H1 (cell line): Measurements from ENCODE around the gene SLC26A11. TPM values are rescaled to one million over a fixed set of nuclear protein-coding genes. Genes with fewer than 3 reads are reported as not detected.

Source experiments
- CTCF ChIA-PET: fragments of 300-600 bp; sonication (Branson Sonifier 250); formaldehyde crosslinking; loops from one replicate; lab custom pipeline; 2021; ENCODE audit not compliant: partially characterized antibody; lab: Charles Lee
- POLR2A ChIA-PET: fragments of 300-600 bp; sonication (Branson Sonifier 250); formaldehyde crosslinking; loops from one replicate; lab custom pipeline; 2021; ENCODE audit warnings: inconsistent platforms; ENCODE audit not compliant: partially characterized antibody; lab: Charles Lee
- DNase-seq, 2 experiments: peaks; one replicate each; pipeline versions ENCODE4 v3.0.0 to v3.0.0-alpha.2; 2010 to 2022; ENCODE audit warnings: low spot score in 2 of 2, low read depth in 1 of 2, mixed read lengths in 1 of 2
- FAIRE-seq: peaks from 2 replicates; lab custom pipeline; 2011; peaks lifted over from hg19 to GRCh38; lab: Jason Lieb, UNC
- H2AFZ ChIP-seq: 2 replicates; pipeline ENCODE4 v1.8.1; 2012; ENCODE audit warnings: low read length, inconsistent platforms
- H2AK5ac ChIP-seq: 2 replicates; pipeline ENCODE4 v1.6.1; 2013; ENCODE audit warnings: low read depth, low read length
- H2BK120ac ChIP-seq: replicated peaks from 2 replicates; pipeline ENCODE3; 2013; ENCODE audit warnings: low read depth, low read length, inconsistent platforms
- H2BK12ac ChIP-seq: 2 replicates; pipeline ENCODE4 v1.6.1; 2013; ENCODE audit warnings: low read depth, low read length
- H2BK15ac ChIP-seq: 2 replicates; pipeline ENCODE4 v1.6.1; 2013; ENCODE audit warnings: low read length
- H2BK20ac ChIP-seq: 2 replicates; pipeline ENCODE4 v1.6.1; 2013; ENCODE audit warnings: low read length
- H2BK5ac ChIP-seq: 2 replicates; pipeline ENCODE4 v1.6.1; 2013; ENCODE audit warnings: low read depth, low read length
- H3K14ac ChIP-seq: 2 replicates; pipeline ENCODE4 v1.6.1; 2013; ENCODE audit warnings: inconsistent platforms; ENCODE audit not compliant: insufficient read length
- H3K18ac ChIP-seq: 2 replicates; pipeline ENCODE4 v1.6.1; 2013; ENCODE audit warnings: low read length; ENCODE audit errors: extremely low read depth
- H3K23ac ChIP-seq: 2 replicates; pipeline ENCODE4 v1.6.1; 2013; ENCODE audit warnings: inconsistent platforms; ENCODE audit not compliant: insufficient read length
- H3K23me2 ChIP-seq: 2 replicates; pipeline ENCODE4 v1.6.1; 2013; ENCODE audit warnings: low read depth, low read length
- H3K27ac ChIP-seq: 2 replicates; pipeline ENCODE4 v1.6.1; 2011; ENCODE audit warnings: low read depth, low read length, inconsistent platforms
- H3K27me3 ChIP-seq, 4 experiments: replicated peaks in 1 of 4; 1 replicate in 1 of 4; 2 replicates in 3 of 4; pipeline versions ENCODE4 v1.6.1 to v1.8.1; 2011 to 2013; ENCODE audit warnings: low read length in 3 of 4, mild to moderate bottlenecking in 3 of 4, inconsistent platforms in 2 of 4, mixed read lengths in 2 of 4, moderate library complexity in 1 of 4; ENCODE audit not compliant: control insufficient read depth in 3 of 4, insufficient read depth in 3 of 4; ENCODE audit errors: extremely low read depth in 1 of 4
- H3K36me3 ChIP-seq, 4 experiments: 2 replicates each; pipeline versions ENCODE4 v1.6.1 to v1.8.1; 2011 to 2013; ENCODE audit warnings: mild to moderate bottlenecking in 4 of 4, low read length in 3 of 4, moderate library complexity in 2 of 4, control low read depth in 1 of 4, inconsistent platforms in 1 of 4; ENCODE audit not compliant: insufficient read depth in 4 of 4, control insufficient read depth in 2 of 4
- H3K4ac ChIP-seq: replicated peaks from 2 replicates; pipeline ENCODE3; 2013; ENCODE audit warnings: low read length, low read depth, mixed read lengths, inconsistent platforms; ENCODE audit not compliant: insufficient read length
- H3K4me1 ChIP-seq, 4 experiments: replicated peaks in 1 of 4; 1 replicate in 1 of 4; 2 replicates in 3 of 4; pipeline versions ENCODE4 v1.6.1 to v1.8.1; 2011 to 2013; ENCODE audit warnings: low read length in 3 of 4, inconsistent platforms in 2 of 4, mixed read lengths in 1 of 4; ENCODE audit not compliant: insufficient read depth in 4 of 4, control insufficient read depth in 3 of 4
- H3K4me2 ChIP-seq, 2 experiments: 2 replicates each; pipeline versions ENCODE4 v1.6.1 to v1.8.1; 2011 to 2013; ENCODE audit warnings: low read depth in 2 of 2, low read length in 2 of 2, control low read depth in 1 of 2, inconsistent platforms in 1 of 2, mild to moderate bottlenecking in 1 of 2; ENCODE audit not compliant: insufficient read depth in 1 of 2
- H3K4me3 ChIP-seq, 4 experiments: fragments of 200-600, 300-600 bp in 1 of 4; sonication (generic), shearing (Covaris generic), sonication (Bioruptor Twin) in 1 of 4; 2 replicates each; pipeline versions ENCODE4 v1.5.1 to v1.8.1; 2011 to 2016; ENCODE audit warnings: low read length in 4 of 4, low read depth in 3 of 4, control low read depth in 2 of 4, inconsistent platforms in 2 of 4, mild to moderate bottlenecking in 2 of 4, mixed read lengths in 1 of 4, moderate library complexity in 1 of 4; ENCODE audit not compliant: insufficient read depth in 2 of 4; ENCODE audit errors: extremely low read depth in 1 of 4
- H3K56ac ChIP-seq: replicated peaks from 2 replicates; pipeline ENCODE3; 2013; ENCODE audit warnings: low read depth, mild to moderate bottlenecking, mixed read lengths, low read length, inconsistent platforms; ENCODE audit not compliant: insufficient read length
- H3K79me1 ChIP-seq: 2 replicates; pipeline ENCODE4 v1.6.1; 2013; ENCODE audit warnings: low read depth, low read length, control low read depth
- H3K79me2 ChIP-seq, 2 experiments: 2 replicates each; pipeline versions ENCODE4 v1.6.1 to v1.8.1; 2012 to 2013; ENCODE audit warnings: low read length in 2 of 2, mild to moderate bottlenecking in 2 of 2, inconsistent platforms in 1 of 2; ENCODE audit not compliant: insufficient read depth in 2 of 2, control insufficient read depth in 1 of 2
- H3K9ac ChIP-seq, 4 experiments: replicated peaks in 1 of 4; 1 replicate in 1 of 4; 2 replicates in 3 of 4; pipeline versions ENCODE4 v1.6.1 to v1.8.1; 2011 to 2013; ENCODE audit warnings: low read depth in 3 of 4, low read length in 3 of 4, control low read depth in 2 of 4, mild to moderate bottlenecking in 2 of 4, moderate library complexity in 2 of 4, inconsistent platforms in 1 of 4; ENCODE audit errors: extremely low read depth in 1 of 4
- H3K9me3 ChIP-seq, 2 experiments: 2 replicates each; pipeline versions ENCODE4 v1.6.1 to v1.8.1; 2012 to 2013; ENCODE audit warnings: mild to moderate bottlenecking in 2 of 2, moderate library complexity in 2 of 2, control low read depth in 1 of 2, inconsistent platforms in 1 of 2, low read depth in 1 of 2, low read length in 1 of 2, mixed read lengths in 1 of 2; ENCODE audit not compliant: insufficient read depth in 2 of 2
- H4K20me1 ChIP-seq, 2 experiments: replicated peaks in 1 of 2; 2 replicates each; pipeline versions ENCODE3 to v1.8.1; 2011 to 2013; ENCODE audit warnings: inconsistent platforms in 2 of 2, low read length in 2 of 2, mild to moderate bottlenecking in 1 of 2; ENCODE audit not compliant: insufficient read depth in 2 of 2, control insufficient read depth in 1 of 2
- H4K5ac ChIP-seq: 2 replicates; pipeline ENCODE4 v1.6.1; 2013; ENCODE audit warnings: low read length, low read depth, mixed read lengths, inconsistent platforms; ENCODE audit not compliant: insufficient read length
- H4K8ac ChIP-seq: 2 replicates; pipeline ENCODE4 v1.8.0; 2013; ENCODE audit warnings: mild to moderate bottlenecking, moderate library complexity, low read length, inconsistent platforms; ENCODE audit not compliant: insufficient read depth; ENCODE audit errors: extremely low read depth
- H4K91ac ChIP-seq: replicated peaks from 2 replicates; pipeline ENCODE3; 2013; ENCODE audit warnings: low read length, mixed read lengths, inconsistent platforms; ENCODE audit not compliant: insufficient read length
- CHD2 ChIP-seq: IDR thresholded peaks from 2 replicates; pipeline ENCODE4 v1.6.1; 2012; ENCODE audit warnings: low read length, improper control_type of control experiment
- CTBP2 ChIP-seq: IDR thresholded peaks from 2 replicates; pipeline ENCODE4 v1.7.0; 2011; ENCODE audit warnings: borderline replicate concordance, mild to moderate bottlenecking, moderate library complexity, mixed read lengths, low read length; ENCODE audit not compliant: insufficient read depth, insufficient read length
- E2F6 ChIP-seq: IDR thresholded peaks from 2 replicates; pipeline ENCODE4 v1.6.1; 2012; ENCODE audit warnings: inconsistent platforms
- GABPA ChIP-seq: IDR thresholded peaks from 2 replicates; pipeline ENCODE4 v1.6.1; 2011; ENCODE audit warnings: mild to moderate bottlenecking, low read length, moderate library complexity, borderline replicate concordance; ENCODE audit not compliant: insufficient read depth
- GTF2F1 ChIP-seq: IDR thresholded peaks from 2 replicates; pipeline ENCODE4 v1.6.1; 2012; ENCODE audit warnings: low read depth, low read length, improper control_type of control experiment, borderline replicate concordance
- NRF1 ChIP-seq: IDR thresholded peaks from 2 replicates; pipeline ENCODE4 v1.6.1; 2011; ENCODE audit warnings: mild to moderate bottlenecking, low read depth, low read length, improper control_type of control experiment
- PHF8 ChIP-seq: fragments of 200-600 bp; sonication (generic); conservative IDR thresholded peaks from 2 replicates; pipeline ENCODE4 v1.7.1; 2012; ENCODE audit warnings: low read depth, mild to moderate bottlenecking, inconsistent platforms, low read length, moderate library complexity
- TAF1 ChIP-seq: IDR thresholded peaks from 2 replicates; pipeline ENCODE4 v1.6.1; 2011; ENCODE audit warnings: mild to moderate bottlenecking, low read depth, low read length
- TAF7 ChIP-seq: optimal IDR thresholded peaks from 2 replicates; pipeline ENCODE3; 2011; ENCODE audit warnings: low read depth, mild to moderate bottlenecking, inconsistent platforms, low read length, moderate library complexity, borderline replicate concordance
- WGBS, 2 experiments: shearing (Covaris generic) in 1 of 2; methylation state at CpG; one replicate each; pipeline versions ENCODE4 v1.1.6 to v1.1.7; 2013 to 2015; ENCODE audit warnings: low lambda C conversion rate in 2 of 2, mixed read lengths in 2 of 2, inconsistent platforms in 1 of 2, low coverage in 1 of 2, missing lambda C conversion rate in 1 of 2; ENCODE audit not compliant: insufficient replicate concordance in 2 of 2, insufficient coverage in 1 of 2, insufficient read length in 1 of 2; ENCODE audit errors: extremely low coverage in 1 of 2, missing lambda C conversion rate in 1 of 2; 5-methylcytosine and 5-hydroxymethylcytosine counted together
- polyA plus RNA-seq, 7 experiments: library from polyadenylated mRNA; depleted of rRNA in 3 of 7; stranded (reverse) in 5 of 7; unstranded in 2 of 7; fragments of >200 nt in 5 of 7; fragments of 200-250 nt in 2 of 7; gene quantifications; 1 replicate in 5 of 7; 2 replicates in 1 of 7; 4 replicates in 1 of 7; pipeline versions ENCODE4 v1.2.1 to v1.2.3, GENCODE V29; 2011 to 2013; ENCODE audit warnings: missing spikeins in 2 of 7, mixed read lengths in 2 of 7
- total RNA-seq: library from RNA; stranded (reverse); fragmentation: NEBNext Ultra II Directional; extraction: Animal tissue kit (Norgen Biotek cat#: 25700); gene quantifications from 2 replicates; pipeline ENCODE4 v1.2.1, GENCODE V29; 2021
- TF ChIP-seq, protein P1 (sequence below): IDR thresholded peaks from 2 replicates; pipeline ENCODE4 v1.6.1; 2011; ENCODE audit warnings: low read length, improper control_type of control experiment
- TF ChIP-seq, protein P2 (sequence below): IDR thresholded peaks from 2 replicates; pipeline ENCODE4 v1.6.1; 2011; ENCODE audit warnings: low read depth, mild to moderate bottlenecking, low read length; ENCODE audit not compliant: insufficient read depth

The SLC26A11 gene
- total and polyA plus RNA-seq, 2 of the 8 experiments (the other 6 are each of a cell fraction or from before 2014, with no cell fraction given): 15.5 to 25.9 TPM

DNA sequence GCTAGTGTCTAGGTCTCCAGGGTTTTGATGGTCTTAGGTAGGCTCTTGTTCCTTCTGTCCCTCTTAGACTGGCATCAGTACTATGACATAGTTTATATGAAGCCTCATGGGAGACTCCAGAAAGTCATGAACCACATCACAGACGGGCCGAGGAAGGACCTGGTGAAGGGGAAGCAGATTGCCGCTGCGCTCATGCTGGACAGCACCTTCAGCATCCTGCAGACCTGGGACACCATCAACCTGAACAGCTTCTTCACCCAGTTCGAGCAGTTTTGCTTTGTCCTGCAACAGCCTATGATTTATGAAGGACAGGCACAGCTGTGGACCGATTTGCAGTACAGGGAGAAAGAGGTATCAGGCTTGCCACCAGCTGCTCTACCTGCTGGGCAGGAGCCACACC is 74.4 kb downstream of the SLC26A11 start:
- Histone ChIP-seq H3K23ac (no peak overlapping the region), H3K9ac (no peak overlapping the region), H3K4ac (no peak overlapping the region), H3K27ac (no peak overlapping the region), H3K23me2 (no peaks in the 10 kb centered on the region), H2BK20ac (no peak overlapping the region), H3K4me2 (no peak overlapping the region), H3K4me3 (no peak overlapping the region), H3K36me3 (peaks cover 14 to 61% (median 44%) of the 10 kb centered on the region in 4 experiments), H3K27me3 (no peaks in the 10 kb centered on the region; a peak in 1 of 7 replicates), H4K91ac (no peak overlapping the region), H2AFZ (no peak overlapping the region), H3K56ac (no peak overlapping the region), H3K18ac (no peak overlapping the region), H3K79me2 (no peaks in the 10 kb centered on the region), H3K14ac (no peak overlapping the region), H2BK5ac (no peak overlapping the region), H2BK12ac (no peak overlapping the region), H4K20me1 (peaks cover 0 to 9% of the 10 kb centered on the region in 2 experiments), H4K5ac (no peak overlapping the region), H3K4me1 (no peaks in the 10 kb centered on the region), H3K79me1 (no peaks in the 10 kb centered on the region), H3K9me3 (no peaks in the 10 kb centered on the region), H2AK5ac (no peak overlapping the region), H4K8ac (no peak overlapping the region), H2BK120ac (no peak overlapping the region), H2BK15ac (no peak overlapping the region)
- WGBS, 2 experiments: 94% methylated on average over 6 of the region's 6 CpGs; no CpG with 5 or more reads in 1 of the 2 experiments
- ChIA-PET POLR2A (interaction anchor here (0.8 to 1.6 kb wide), 2 partner anchors 9 to 14 kb away, joined by 3 read pairs; no protein-coding TSS in a partner anchor), CTCF (interaction anchor here (0.6 to 1.6 kb wide), 5 partner anchors 8 to 67 kb away, joined by 3 to 4 read pairs (median 3); no protein-coding TSS in a partner anchor)
- DNase-seq (no peak), FAIRE-seq (no peak)
- no peak for TF ChIP-seq GABPA
- no peak for TF ChIP-seq TAF1
- no peak for TF ChIP-seq GTF2F1
- TF ChIP-seq PHF8: no peak
- TF ChIP-seq CHD2: no peak
- TF ChIP-seq, protein P1, sequence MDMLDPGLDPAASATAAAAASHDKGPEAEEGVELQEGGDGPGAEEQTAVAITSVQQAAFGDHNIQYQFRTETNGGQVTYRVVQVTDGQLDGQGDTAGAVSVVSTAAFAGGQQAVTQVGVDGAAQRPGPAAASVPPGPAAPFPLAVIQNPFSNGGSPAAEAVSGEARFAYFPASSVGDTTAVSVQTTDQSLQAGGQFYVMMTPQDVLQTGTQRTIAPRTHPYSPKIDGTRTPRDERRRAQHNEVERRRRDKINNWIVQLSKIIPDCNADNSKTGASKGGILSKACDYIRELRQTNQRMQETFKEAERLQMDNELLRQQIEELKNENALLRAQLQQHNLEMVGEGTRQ: no peak
- TF ChIP-seq, protein P2, sequence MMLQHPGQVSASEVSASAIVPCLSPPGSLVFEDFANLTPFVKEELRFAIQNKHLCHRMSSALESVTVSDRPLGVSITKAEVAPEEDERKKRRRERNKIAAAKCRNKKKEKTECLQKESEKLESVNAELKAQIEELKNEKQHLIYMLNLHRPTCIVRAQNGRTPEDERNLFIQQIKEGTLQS: no peak
- no peak for TF ChIP-seq E2F6
- TF ChIP-seq NRF1: no peak
- TF ChIP-seq TAF7: no peak
- no peak for TF ChIP-seq CTBP2
